PC-3 (cell line): Measurements from ENCODE around the gene WDR83. TPM values are rescaled to one million over a fixed set of nuclear protein-coding genes. Genes with fewer than 3 reads are reported as not detected.

Source experiments
- ATAC-seq: fragments of 200-7000 bp; cut with Tn5 transposase; 2 replicates; pipeline ENCODE4 v1.9.1; 2020; ENCODE audit warnings: mild to moderate bottlenecking, moderate library complexity
- BruUV-seq: library from RNA; stranded (reverse); fragments of 400-500 nt; replicated peaks from 2 replicates; lab custom pipeline; 2021; lab: Mats Ljungman, UMichigan
- CTCF ChIA-PET: fragments of 300-600 bp; sonication (Branson Sonifier 250); formaldehyde crosslinking; loops from one replicate; lab custom pipeline; 2022; ENCODE audit warnings: antibody characterized with exemption; lab: Charles Lee
- POLR2A ChIA-PET: fragments of 300-600 bp; sonication (Branson Sonifier 250); formaldehyde crosslinking; loops from one replicate; lab custom pipeline; 2022; ENCODE audit warnings: antibody characterized with exemption; ENCODE audit not compliant: unreplicated experiment; lab: Charles Lee
- DNase-seq: peaks from one replicate; pipeline ENCODE4 v3.0.0-alpha.2; 2015
- H2AFZ ChIP-seq: fragments of 300-600 bp; sonication (generic); 2 replicates; pipeline ENCODE4 v1.6.0; 2016; ENCODE audit warnings: antibody characterized with exemption, low read length
- H3F3A ChIP-seq: fragments of 300-600 bp; sonication (generic); one replicate; pipeline ENCODE4 v1.6.0; 2017; ENCODE audit warnings: antibody characterized with exemption, low read length, control low read depth, mild to moderate bottlenecking; ENCODE audit not compliant: unreplicated experiment
- H3K27ac ChIP-seq: fragments of 300-600 bp; sonication (generic); 2 replicates; pipeline ENCODE4 v1.5.1; 2016; ENCODE audit warnings: mild to moderate bottlenecking, low read length
- H3K27me3 ChIP-seq: fragments of 300-600 bp; sonication (generic); 2 replicates; pipeline ENCODE4 v1.6.1; 2016; ENCODE audit warnings: low read length, mixed read lengths
- H3K36me3 ChIP-seq: fragments of 300-600 bp; sonication (generic); 2 replicates; pipeline ENCODE4 v1.6.1; 2016; ENCODE audit warnings: low read depth, mixed run types, low read length, mixed read lengths
- H3K4me1 ChIP-seq: fragments of 300-600 bp; sonication (generic); 2 replicates; pipeline ENCODE4 v1.5.1; 2016; ENCODE audit warnings: low read length; ENCODE audit not compliant: insufficient read depth
- H3K4me2 ChIP-seq: fragments of 300-600 bp; sonication (generic); 2 replicates; pipeline ENCODE4 v1.6.0; 2016; ENCODE audit warnings: low read length
- H3K4me3 ChIP-seq: fragments of 300-600 bp; sonication (generic); 2 replicates; pipeline ENCODE4 v1.5.1; 2016; ENCODE audit warnings: mild to moderate bottlenecking, low read length, mixed read lengths
- H3K79me2 ChIP-seq: fragments of 300-600 bp; sonication (generic); 2 replicates; pipeline ENCODE4 v1.6.1; 2017; ENCODE audit warnings: low read length, mixed read lengths
- H3K9ac ChIP-seq: fragments of 300-600 bp; sonication (generic); 2 replicates; pipeline ENCODE4 v1.6.0; 2016; ENCODE audit warnings: mild to moderate bottlenecking, low read length
- H3K9me2 ChIP-seq: fragments of 300-600 bp; sonication (generic); replicated peaks from 2 replicates; pipeline ENCODE4 v1.6.1; 2016; ENCODE audit warnings: mixed run types, low read length, mixed read lengths
- H3K9me3 ChIP-seq: fragments of 300-600 bp; sonication (generic); 2 replicates; pipeline ENCODE4 v1.6.1; 2016; ENCODE audit warnings: low read length, mixed read lengths
- H4K20me1 ChIP-seq: fragments of 300-600 bp; sonication (generic); 2 replicates; pipeline ENCODE4 v1.6.1; 2016; ENCODE audit warnings: low read length, mixed read lengths
- CTCF ChIP-seq: fragments of 300-600 bp; sonication (generic); conservative IDR thresholded peaks from 2 replicates; pipeline ENCODE4 v1.5.1; 2017; ENCODE audit warnings: antibody characterized with exemption, low read depth, mild to moderate bottlenecking, low read length
- EZH2 ChIP-seq: fragments of 300-600 bp; sonication (generic); IDR thresholded peaks from one replicate; pipeline ENCODE4 v1.6.1; 2017; ENCODE audit warnings: antibody characterized with exemption, mild to moderate bottlenecking, low read length; ENCODE audit not compliant: unreplicated experiment
- EZH2phosphoT487 ChIP-seq: fragments of 300-600 bp; sonication (generic); IDR thresholded peaks from 2 replicates; pipeline ENCODE4 v1.6.1; 2018; ENCODE audit warnings: mild to moderate bottlenecking, antibody characterized with exemption, low read length, borderline replicate concordance
- intact Hi-C: fragments of 100-400 bp; cut with micrococcal nuclease; formaldehyde crosslinking; loops from 2 replicates; pipeline ENCODE4 v1.9.0; 2023
- total RNA-seq: library from RNA; depleted of rRNA; stranded (reverse); fragments of >200 nt; gene quantifications from 2 replicates; pipeline ENCODE4 v1.2.3, GENCODE V29; 2014

WDR83 gene
- total RNA-seq, 1 experiment from 2014 or later: 39.5 TPM

DNA sequence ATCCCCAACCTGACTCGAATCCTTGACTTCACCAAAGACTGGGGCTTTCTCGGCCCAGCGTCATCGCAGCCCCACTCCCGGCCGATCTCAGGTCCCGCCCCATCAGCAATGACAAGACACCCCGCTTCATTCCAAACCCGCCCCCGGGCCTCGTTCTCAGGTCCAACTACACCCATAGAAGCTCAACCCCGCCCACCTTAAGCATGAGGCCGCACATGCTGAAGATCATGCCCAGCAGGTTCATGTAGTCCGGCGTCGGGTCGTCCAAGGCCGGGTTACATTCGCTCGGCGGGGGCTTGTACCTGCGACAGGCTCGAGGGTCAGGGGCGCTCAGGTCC lies 2.3 kb downstream of the WDR83 start:
- ChIA-PET CTCF (interaction anchor here (1.2 kb wide), 1 partner anchor 179 kb away, joined by 5 read pairs; no protein-coding TSS in a partner anchor), POLR2A (interaction anchor here (0.7 kb wide), 1 partner anchor 12 kb away, joined by 6 read pairs; no protein-coding TSS in a partner anchor)
- intact Hi-C loops: no loop called here
- peak overlapping the region; percentile 89 for H2AFZ ChIP-seq
- peaks cover 32% of the 10 kb centered on the region for H3K4me1 ChIP-seq
- no peaks in the 10 kb centered on the region for H3K27me3 ChIP-seq
- H3K79me2 ChIP-seq: peaks cover 52% of the 10 kb centered on the region
- H3K4me2 ChIP-seq: peak overlapping the region; percentile 93
- H3K4me3 ChIP-seq: peak overlapping the region; percentile 88
- H3K9me3 ChIP-seq: no peaks in the 10 kb centered on the region
- peak; percentile 14 for ATAC-seq
- H3K27ac ChIP-seq: peak overlapping the region; percentile 71
- BruUV-seq: TSS peak; percentile 72
- peak overlapping the region; percentile 91 for H3K9ac ChIP-seq
- no peaks in the 10 kb centered on the region for H3F3A ChIP-seq
- TF ChIP-seq EZH2: no peak
- TF ChIP-seq EZH2phosphoT487: no peak
- TF ChIP-seq CTCF: no peak
- H3K9me2 ChIP-seq: no peaks in the 10 kb centered on the region
- H3K36me3 ChIP-seq: peaks cover 13% of the 10 kb centered on the region; the same call in 1 of the 2 replicates
- peak; percentile 50 for DNase-seq
- H4K20me1 ChIP-seq: no peaks in the 10 kb centered on the region

- peak; percentile 86 for DNase-seq
- no peak for TF ChIP-seq EZH2
- no peak for TF ChIP-seq EZH2phosphoT487
- no peak for TF ChIP-seq CTCF
- H3K4me3 ChIP-seq: peak overlapping the region; percentile 88
- H3K27ac ChIP-seq: peak overlapping the region; percentile 71
- POLR2A ChIA-PET: interaction anchor here (0.7 kb wide), 1 partner anchor 11 kb away, joined by 6 read pairs; no protein-coding TSS in a partner anchor
- peak; percentile 42 for ATAC-seq
- no peaks in the 10 kb centered on the region for H3K9me3 ChIP-seq
- H3K27me3 ChIP-seq: no peaks in the 10 kb centered on the region
- peak overlapping the region; percentile 89 for H2AFZ ChIP-seq
- H3K4me2 ChIP-seq: peak overlapping the region; percentile 93
- peaks cover 16% of the 10 kb centered on the region for H3K36me3 ChIP-seq
- no peaks in the 10 kb centered on the region for H3K9me2 ChIP-seq
- peaks cover 32% of the 10 kb centered on the region for H3K4me1 ChIP-seq
- peaks cover 57% of the 10 kb centered on the region for H3K79me2 ChIP-seq
- TSS peak; percentile 67 for BruUV-seq
- no peaks in the 10 kb centered on the region for H4K20me1 ChIP-seq
- CTCF ChIA-PET: interaction anchor here (1.2 kb wide), 1 partner anchor 178 kb away, joined by 5 read pairs; no protein-coding TSS in a partner anchor
- intact Hi-C loops: no loop called here
- H3K9ac ChIP-seq: peak overlapping the region; percentile 91
- no peaks in the 10 kb centered on the region for H3F3A ChIP-seq
These were observed 2.9 kb downstream of the WDR83 start for GRCh38 chr19:12669270-12670158.
